ENCODE measurements around the gene TIA1. TPM values are rescaled to one million over a fixed set of nuclear protein-coding genes. Genes with fewer than 3 reads are reported as not detected.
"Not testable (repeated sequence)": the region's sequence is repeated elsewhere in the genome, so short reads cannot be mapped to it uniquely, and the experiment has no call there.

Gene TIA1
- total RNA-seq, 1 donor from 2014 or later: 149 TPM

- H3K4me3 Mint-ChIP-seq: no peak overlapping the region
- intact Hi-C loops (cut with micrococcal nuclease): no loop called here
- ATAC-seq (ENCODE audit: low read depth) (no peak), DNase-seq (no peak)
- TF ChIP-seq CTCF (IDR thresholded peaks at IDR 0.05): no peak
- CTCF ChIA-PET: no interaction called here
- no peaks in the 10 kb centered on the region for H3K9me3 Mint-ChIP-seq
- no peaks in the 10 kb centered on the region for H3K27me3 Mint-ChIP-seq
- peaks cover 28% of the 10 kb centered on the region for H3K36me3 Mint-ChIP-seq (ENCODE audit: low read depth)
- peaks cover 15% of the 10 kb centered on the region for H3K4me1 Mint-ChIP-seq
- POLR2A ChIA-PET: interaction anchor here (0.7 to 3.8 kb wide), 4 partner anchors 8 to 268 kb away, joined by 3 to 51 read pairs (median 4); partner anchors contain the start of genes C2orf42 and MXD1
- no peak overlapping the region for H3K27ac Mint-ChIP-seq
Observed at GRCh38 chr2:70182689-70183088, 65.7 kb downstream of the TIA1 start.

GRCh38 chr2:70181363-70181956, 67.0 kb downstream of the TIA1 start:
- POLR2A ChIA-PET: interaction anchor here (0.6 to 3.8 kb wide), 5 partner anchors 9 to 267 kb away, joined by 3 to 51 read pairs (median 7); partner anchors contain the start of genes C2orf42 and MXD1
- intact Hi-C loops (cut with micrococcal nuclease): no loop called here
- no peak for TF ChIP-seq CTCF (IDR thresholded peaks at IDR 0.05)
- peak; percentile 75 for ATAC-seq (ENCODE audit: low read depth)
- CTCF ChIA-PET: interaction anchor here (1.7 to 1.8 kb wide), 2 partner anchors 9 to 270 kb away, joined by 4 to 11 read pairs; partner anchors contain the start of gene C2orf42
- Mint-ChIP-seq H3K4me3 (peak overlapping the region; percentile 71), H3K9me3 (no peaks in the 10 kb centered on the region), H3K4me1 (peaks cover 15% of the 10 kb centered on the region), H3K27ac (peak overlapping the region; percentile 75), H3K27me3 (no peaks in the 10 kb centered on the region), H3K36me3 (ENCODE audit: low read depth) (peaks cover 33% of the 10 kb centered on the region)
- peak; percentile 19 for DNase-seq

- no peak for ATAC-seq (ENCODE audit: low read depth)
- Mint-ChIP-seq H3K36me3 (ENCODE audit: low read depth) (peaks cover 58% of the 10 kb centered on the region), H3K27me3 (no peaks in the 10 kb centered on the region), H3K27ac (no peak overlapping the region), H3K9me3 (no peaks in the 10 kb centered on the region), H3K4me3 (no peak overlapping the region), H3K4me1 (no peaks in the 10 kb centered on the region)
- ChIA-PET CTCF (no interaction called here), POLR2A (no interaction called here)
- TF ChIP-seq CTCF (IDR thresholded peaks at IDR 0.05): no peak
- no peak for DNase-seq
- intact Hi-C loops (cut with micrococcal nuclease): no loop called here
Observed at GRCh38 chr2:70173520-70173919, 74.9 kb downstream of the TIA1 start.

GRCh38 chr2:70169654-70170245, 78.7 kb downstream of the TIA1 start:
- H3K36me3 Mint-ChIP-seq (ENCODE audit: low read depth): peaks cover 59% of the 10 kb centered on the region
- CTCF ChIA-PET: not testable (repeated sequence)

GRCh38 chr2:70161069-70161534, 87.3 kb downstream of the TIA1 start:
- H3K4me1 Mint-ChIP-seq: no peaks in the 10 kb centered on the region
- peaks cover 37% of the 10 kb centered on the region for H3K36me3 Mint-ChIP-seq (ENCODE audit: low read depth)
- POLR2A ChIA-PET: interaction anchor here (2.0 kb wide), 1 partner anchor 247 kb away, joined by 4 read pairs; the partner anchor contains the start of gene MXD1
- no peaks in the 10 kb centered on the region for H3K27me3 Mint-ChIP-seq
- CTCF ChIA-PET: no interaction called here
- intact Hi-C loops (cut with micrococcal nuclease): no loop called here
- H3K9me3 Mint-ChIP-seq: no peaks in the 10 kb centered on the region
- no peak for DNase-seq
- no peak for ATAC-seq (ENCODE audit: low read depth)
- no peak for TF ChIP-seq CTCF (IDR thresholded peaks at IDR 0.05)
- H3K4me3 Mint-ChIP-seq: no peak overlapping the region
- H3K27ac Mint-ChIP-seq: no peak overlapping the region

More at GRCh38 chr2:70169654-70170245, 78.7 kb downstream of the TIA1 start:
- H3K4me1 Mint-ChIP-seq; H3K27ac Mint-ChIP-seq; intact Hi-C loops (cut with micrococcal nuclease); H3K27me3 Mint-ChIP-seq; H3K4me3 Mint-ChIP-seq; POLR2A ChIA-PET; DNase-seq; H3K9me3 Mint-ChIP-seq; ATAC-seq (ENCODE audit: low read depth): not testable (repeated sequence)

Data from activated B cell treated with CpG ODN at 0.5 μM for 24 hours (primary cell).